ENCODE data around the gene SRRT.

GRCh38 chr7:100840470-100841100, 34.3 kb upstream of the SRRT start:
- TF ChIP-seq EZH2 (IDR thresholded peaks at IDR 0.05; ENCODE audit: borderline replicate concordance, low read depth, low read length, severe bottlenecking) = no peak
- TF ChIP-seq POLR2A (IDR thresholded peaks at IDR 0.05; ENCODE audit: low read depth, low read length) = no peak
- no peak for TF ChIP-seq CTCF (IDR thresholded peaks at IDR 0.05; ENCODE audit: extremely low read depth in 1 of 2, insufficient read depth in 1 of 2, low read depth in 1 of 2, low read length in 2 of 2)
- TF ChIP-seq GATA2 (IDR thresholded peaks at IDR 0.05; ENCODE audit: insufficient read depth, insufficient read length, low read depth, low read length) = no peak
- no peak for TF ChIP-seq MAX (IDR thresholded peaks at IDR 0.05; ENCODE audit: insufficient read depth, insufficient read length)
- TF ChIP-seq MYC (IDR thresholded peaks at IDR 0.05; ENCODE audit: low read depth, low read length) = no peak
